ENCODE results near the gene CYP21A2.

CYP21A2 gene

DNA sequence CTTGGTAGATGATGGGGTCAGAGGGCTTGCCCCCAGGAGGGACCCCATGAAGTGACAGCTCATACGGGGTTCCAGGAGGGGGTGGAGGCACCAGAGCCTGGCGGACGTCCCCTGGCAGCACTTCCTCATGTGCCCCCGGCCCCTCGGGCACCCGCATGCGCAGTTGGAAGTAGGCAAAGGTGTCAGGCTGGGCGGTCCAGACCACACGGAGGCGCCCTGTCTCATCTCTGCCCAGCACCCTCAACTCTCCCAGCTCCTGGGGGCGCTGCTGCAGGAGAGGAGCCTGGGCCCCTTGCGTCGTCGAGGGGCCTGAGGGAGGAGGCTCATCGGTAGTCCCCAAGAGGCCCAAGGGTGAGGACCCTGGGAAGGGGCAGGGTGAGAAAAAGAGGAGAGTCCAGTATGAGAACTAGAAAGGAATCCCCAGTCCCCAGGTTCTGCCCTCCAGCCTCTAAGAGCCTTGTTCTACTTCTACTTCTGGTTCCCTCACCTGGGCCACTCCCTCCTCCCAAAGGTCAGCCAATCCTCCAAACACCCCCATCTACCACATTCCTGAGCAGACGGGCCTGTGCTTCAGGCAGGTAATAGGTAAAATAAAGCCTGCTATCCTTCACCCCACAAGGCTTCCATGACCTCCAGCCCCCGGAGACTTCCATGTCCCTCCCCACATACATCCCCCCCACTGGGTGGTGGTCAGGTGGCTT lies 47.7 kb downstream of the CYP21A2 start:
- TF ChIP-seq CTCF (IDR thresholded peaks at IDR 0.05; ENCODE audit: low read depth, low read length) = no peak
- no peak for DNase-seq (ENCODE audit: extremely low read depth, low read depth)

DNA sequence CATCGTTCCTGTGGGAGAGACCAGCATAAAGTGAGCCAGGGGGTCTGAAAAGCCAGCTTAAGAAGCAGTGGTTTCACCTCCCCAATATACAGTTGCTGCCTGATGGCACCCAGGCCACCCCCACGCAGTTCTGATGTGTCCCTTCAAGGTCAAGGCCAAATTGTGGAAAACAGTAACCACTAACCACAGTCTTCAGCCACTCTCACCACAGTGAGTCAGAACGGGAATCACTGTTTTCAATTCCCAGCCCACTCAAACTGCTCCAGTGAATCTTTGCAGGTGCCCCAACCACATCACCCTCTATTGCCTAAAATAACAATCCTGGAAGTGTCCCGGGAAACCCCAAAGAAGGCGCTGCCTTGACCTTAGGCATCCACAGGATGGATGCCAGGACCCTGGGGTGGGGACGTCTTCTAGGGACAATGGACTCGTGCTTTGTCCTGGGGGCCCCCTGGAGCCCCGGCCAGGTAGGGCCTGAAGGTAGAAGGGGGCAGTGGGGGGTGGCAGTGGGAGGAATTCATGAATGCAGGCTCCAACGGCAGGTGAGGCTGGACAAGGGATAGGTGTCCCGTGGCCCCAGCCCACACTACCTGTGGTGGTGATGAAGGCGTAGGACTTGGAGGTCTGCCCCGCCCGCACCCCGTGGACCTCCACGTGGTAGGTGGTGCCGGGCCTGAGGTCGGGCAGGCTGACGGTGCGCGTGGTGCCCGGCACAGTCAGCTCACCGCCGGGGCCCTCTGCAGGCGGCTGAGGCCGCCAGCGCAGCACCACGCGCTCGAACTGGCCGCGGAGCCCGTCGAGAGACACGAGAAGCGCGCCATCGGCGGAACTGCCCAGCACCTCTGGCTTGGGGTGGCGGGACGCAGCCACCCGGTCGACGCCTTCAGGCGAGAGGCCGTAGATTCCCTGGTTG lies 48.7 kb downstream of the CYP21A2 start:
- TF ChIP-seq CTCF (IDR thresholded peaks at IDR 0.05; ENCODE audit: low read depth, low read length) = no peak
- peak; percentile 44 for DNase-seq (ENCODE audit: extremely low read depth, low read depth)

GRCh38 chr6:32087574-32088486 lies 49.6 kb downstream of the CYP21A2 start:
- DNase-seq (ENCODE audit: extremely low read depth, low read depth) = peak; percentile 49
- peak; percentile 45 for TF ChIP-seq CTCF (IDR thresholded peaks at IDR 0.05; ENCODE audit: low read depth, low read length)

DNA sequence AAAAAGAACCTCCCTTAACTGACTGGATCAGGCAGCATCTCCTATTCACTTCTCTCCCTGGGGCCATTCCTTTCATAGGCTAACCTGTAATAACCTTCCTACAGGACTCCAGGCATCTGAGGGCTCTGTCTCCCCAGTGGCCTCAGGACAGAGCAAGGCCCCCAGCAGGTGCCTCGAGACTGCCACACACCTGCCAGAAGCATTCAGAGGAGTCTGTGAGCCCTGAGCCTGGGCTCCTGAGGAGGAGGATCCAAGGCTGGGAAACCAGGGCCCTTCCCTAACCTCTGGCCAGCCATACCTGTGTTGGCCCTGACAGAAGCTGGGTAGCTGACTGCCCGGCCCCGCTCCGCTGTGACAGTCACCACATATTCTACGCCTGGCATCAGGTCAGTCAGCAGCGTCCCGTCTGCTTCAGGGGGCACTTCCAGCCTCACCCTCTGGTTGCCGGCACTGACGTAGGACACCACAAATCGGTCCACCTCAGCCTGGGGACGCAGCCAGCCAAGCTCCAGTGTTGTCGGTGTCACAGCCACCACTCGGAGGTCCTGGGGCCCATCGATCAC lies 50.4 kb downstream of the CYP21A2 start:
- DNase-seq (ENCODE audit: extremely low read depth, low read depth) = no peak
- TF ChIP-seq CTCF (IDR thresholded peaks at IDR 0.05; ENCODE audit: low read depth, low read length) = no peak

- DNase-seq (ENCODE audit: extremely low read depth, low read depth) = no peak
- TF ChIP-seq CTCF (IDR thresholded peaks at IDR 0.05; ENCODE audit: low read depth, low read length) = no peak
Observed at GRCh38 chr6:32089082-32089828, 51.0 kb downstream of the CYP21A2 start.

Measured in AG09319 (cell line).